ENCODE data around the gene NF2. TPM values are rescaled to one million over a fixed set of nuclear protein-coding genes. Genes with fewer than 3 reads are reported as not detected.
"Not testable (repeated sequence)": the region's sequence is repeated elsewhere in the genome, so short reads cannot be mapped to it uniquely, and the experiment has no call there.

Gene NF2
- total RNA-seq, 1 experiment from 2014 or later: 56.9 TPM

DNA sequence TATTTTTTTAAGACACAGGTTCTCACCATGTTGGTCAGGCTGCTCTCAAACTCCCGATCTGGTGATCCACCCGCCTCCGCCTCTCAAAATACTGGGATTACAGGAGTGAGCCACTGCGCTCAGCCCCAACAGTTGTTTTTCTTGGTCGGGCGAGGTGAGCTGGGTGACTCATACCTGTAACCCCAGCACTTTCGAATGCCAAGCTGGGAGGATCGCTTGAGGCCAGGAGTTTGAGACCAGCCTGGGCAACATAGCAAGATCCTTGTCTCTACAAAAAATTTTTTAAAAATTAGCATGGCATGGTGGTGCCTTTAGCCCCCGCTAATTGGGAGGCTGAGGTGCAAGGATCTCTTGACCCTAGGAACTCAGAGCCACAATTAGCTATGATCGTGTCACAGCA lies 7.0 kb upstream of the NF2 start (continued):
- TF ChIP-seq ARID4B (CRISPR knock-in tag; IDR thresholded peaks at IDR 0.05; ENCODE audit: borderline replicate concordance) (no peak), NR1H2 (CRISPR knock-in tag; IDR thresholded peaks at IDR 0.05) (no peak), SOX15 (CRISPR knock-in tag; IDR thresholded peaks at IDR 0.05) (no peak), ZNF425 (CRISPR knock-in tag; conservative IDR thresholded peaks at IDR 0.05) (no peak), GTF2I (CRISPR knock-in tag; conservative IDR thresholded peaks at IDR 0.05) (no peak)
- TF ChIP-seq, protein P1, sequence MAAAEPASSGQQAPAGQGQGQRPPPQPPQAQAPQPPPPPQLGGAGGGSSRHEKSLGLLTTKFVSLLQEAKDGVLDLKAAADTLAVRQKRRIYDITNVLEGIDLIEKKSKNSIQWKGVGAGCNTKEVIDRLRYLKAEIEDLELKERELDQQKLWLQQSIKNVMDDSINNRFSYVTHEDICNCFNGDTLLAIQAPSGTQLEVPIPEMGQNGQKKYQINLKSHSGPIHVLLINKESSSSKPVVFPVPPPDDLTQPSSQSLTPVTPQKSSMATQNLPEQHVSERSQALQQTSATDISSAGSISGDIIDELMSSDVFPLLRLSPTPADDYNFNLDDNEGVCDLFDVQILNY (CRISPR knock-in tag; IDR thresholded peaks at IDR 0.05): no peak
- TF ChIP-seq, protein P2, sequence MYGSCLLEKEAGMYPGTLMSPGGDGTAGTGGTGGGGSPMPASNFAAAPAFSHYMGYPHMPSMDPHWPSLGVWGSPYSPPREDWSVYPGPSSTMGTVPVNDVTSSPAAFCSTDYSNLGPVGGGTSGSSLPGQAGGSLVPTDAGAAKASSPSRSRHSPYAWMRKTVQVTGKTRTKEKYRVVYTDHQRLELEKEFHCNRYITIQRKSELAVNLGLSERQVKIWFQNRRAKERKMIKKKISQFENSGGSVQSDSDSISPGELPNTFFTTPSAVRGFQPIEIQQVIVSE (CRISPR knock-in tag; IDR thresholded peaks at IDR 0.05; ENCODE audit: borderline replicate concordance): no peak

DNA sequence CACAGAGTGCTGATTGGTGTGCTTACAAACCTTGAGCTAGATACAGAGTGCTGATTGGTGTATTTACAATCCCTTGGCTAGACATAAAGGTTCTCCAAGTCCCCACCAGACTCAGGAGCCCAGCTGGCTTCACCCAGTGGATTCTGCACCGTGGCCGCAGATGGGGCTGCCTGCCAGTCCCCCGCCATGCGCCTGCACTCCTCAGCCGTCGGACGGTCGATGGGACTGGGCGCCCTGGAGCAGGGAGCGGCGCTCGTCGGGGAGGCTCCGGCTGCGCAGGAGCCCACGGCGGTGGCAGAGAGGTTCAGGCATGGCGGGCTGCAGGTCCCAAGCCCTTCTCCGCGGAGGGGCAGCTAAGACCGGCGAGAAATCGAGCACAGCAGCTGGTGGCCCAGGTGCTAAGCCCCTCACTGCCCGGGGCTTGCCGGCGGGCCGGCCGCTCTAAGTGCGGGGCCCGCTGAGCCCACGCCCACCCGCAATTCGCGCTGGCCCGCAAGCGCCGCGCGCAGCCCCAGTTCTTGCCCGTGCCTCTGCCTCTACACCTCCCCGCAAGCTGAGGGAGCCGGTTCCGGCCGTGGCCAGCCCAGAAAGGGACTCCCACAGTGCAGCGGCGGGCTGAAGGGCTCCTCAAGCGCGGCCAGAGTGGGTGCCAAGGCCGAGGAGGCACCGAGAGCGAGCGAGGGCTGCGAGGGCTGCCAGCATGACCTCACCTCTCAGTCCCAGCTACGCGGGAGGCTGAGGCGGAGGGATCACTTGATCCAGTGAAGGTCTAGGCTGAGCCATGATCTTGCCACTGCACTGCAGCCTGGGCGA lies 5.4 kb upstream of the NF2 start:
- H3K27ac Mint-ChIP-seq, POLR2A ChIA-PET, ATAC-seq, H3K36me3 Mint-ChIP-seq, H3K9me3 Mint-ChIP-seq, H3K4me1 Mint-ChIP-seq: not testable (repeated sequence)
- H3K4me3 Mint-ChIP-seq: peak overlapping the region; percentile 50
- CTCF ChIA-PET: interaction anchor here (1.6 to 3.0 kb wide), 4 partner anchors 8 to 27 kb away, joined by 5 to 11 read pairs (median 10); no protein-coding TSS in a partner anchor
- H3K27me3 Mint-ChIP-seq (ENCODE audit: low read depth): peaks cover 16% of the 10 kb centered on the region
- DNase-seq (ENCODE audit: low spot score): peak; percentile 26

- ChIA-PET CTCF (interaction anchor here (1.9 to 3.0 kb wide), 3 partner anchors 9 to 11 kb away, joined by 9 to 11 read pairs (median 11); no protein-coding TSS in a partner anchor), POLR2A (no interaction called here)
- no peak for DNase-seq (ENCODE audit: low spot score)
- Mint-ChIP-seq H3K4me1 (peaks cover 4% of the 10 kb centered on the region), H3K27ac (no peak overlapping the region), H3K27me3 (ENCODE audit: low read depth) (peaks cover 16% of the 10 kb centered on the region), H3K4me3 (peak overlapping the region; percentile 50), H3K36me3 (no peaks in the 10 kb centered on the region), H3K9me3 (peaks cover 9% of the 10 kb centered on the region)
- no peak for ATAC-seq
- TF ChIP-seq FOXK1 (CRISPR knock-in tag; IDR thresholded peaks at IDR 0.05): no peak
- no peak for TF ChIP-seq ZBTB21 (CRISPR knock-in tag; IDR thresholded peaks at IDR 0.05; ENCODE audit: borderline replicate concordance)
- no peak for TF ChIP-seq ZNF416 (CRISPR knock-in tag; IDR thresholded peaks at IDR 0.05)
- no peak for TF ChIP-seq NFYB (CRISPR knock-in tag; conservative IDR thresholded peaks at IDR 0.05; ENCODE audit: low read depth)
- no peak for TF ChIP-seq ZNF532 (CRISPR knock-in tag; IDR thresholded peaks at IDR 0.05; ENCODE audit: borderline replicate concordance)
- no peak for TF ChIP-seq SMAD4 (CRISPR knock-in tag; IDR thresholded peaks at IDR 0.05)
- TF ChIP-seq, protein P3, sequence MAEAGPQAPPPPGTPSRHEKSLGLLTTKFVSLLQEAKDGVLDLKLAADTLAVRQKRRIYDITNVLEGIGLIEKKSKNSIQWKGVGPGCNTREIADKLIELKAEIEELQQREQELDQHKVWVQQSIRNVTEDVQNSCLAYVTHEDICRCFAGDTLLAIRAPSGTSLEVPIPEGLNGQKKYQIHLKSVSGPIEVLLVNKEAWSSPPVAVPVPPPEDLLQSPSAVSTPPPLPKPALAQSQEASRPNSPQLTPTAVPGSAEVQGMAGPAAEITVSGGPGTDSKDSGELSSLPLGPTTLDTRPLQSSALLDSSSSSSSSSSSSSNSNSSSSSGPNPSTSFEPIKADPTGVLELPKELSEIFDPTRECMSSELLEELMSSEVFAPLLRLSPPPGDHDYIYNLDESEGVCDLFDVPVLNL (CRISPR knock-in tag; IDR thresholded peaks at IDR 0.05; ENCODE audit: borderline replicate concordance, low read depth): no peak
- TF ChIP-seq TCF7 (CRISPR knock-in tag; IDR thresholded peaks at IDR 0.05; ENCODE audit: low read depth): no peak
Measured at GRCh38 chr22:29598684-29599020, 4.8 kb upstream of the NF2 start.

All from WTC11 (cell line).